SK-N-MC (cell line): ENCODE measurements around the gene PYGB.

Source experiments
- DNase-seq: peaks from one replicate; pipeline ENCODE4 v3.0.0-alpha.2; 2011; ENCODE audit warnings: low read depth, low spot score
- H3K27ac ChIP-seq: fragments of 200-600 bp; sonication (generic); 2 replicates; pipeline ENCODE4 v1.5.1; 2016; ENCODE audit warnings: mixed run types
- H3K36me3 ChIP-seq: fragments of 200-600 bp; sonication (generic); 2 replicates; pipeline ENCODE4 v1.6.1; 2017; ENCODE audit warnings: antibody characterized with exemption, low read length, mixed read lengths; ENCODE audit not compliant: insufficient read depth
- H3K4me3 ChIP-seq: fragments of 200-600 bp; sonication (generic); 2 replicates; pipeline ENCODE4 v1.5.1; 2016
- H3K9ac ChIP-seq: fragments of 200-600 bp; sonication (generic); 2 replicates; pipeline ENCODE4 v1.8.0; 2017; ENCODE audit warnings: mixed run types, mixed read lengths; ENCODE audit not compliant: insufficient read length
- H3K9me3 ChIP-seq: fragments of 200-600 bp; sonication (generic); 2 replicates; pipeline ENCODE4 v1.6.1; 2017; ENCODE audit warnings: low read depth, mild to moderate bottlenecking, antibody characterized with exemption, low read length, moderate library complexity, mixed read lengths
- EZH2 ChIP-seq: fragments of 200-600 bp; sonication (generic); IDR thresholded peaks from one replicate; pipeline ENCODE4 v1.6.1; 2017; ENCODE audit warnings: antibody characterized with exemption
- FOXP2 ChIP-seq: optimal IDR thresholded peaks from 2 replicates; pipeline ENCODE3; 2011; ENCODE audit warnings: mild to moderate bottlenecking, moderate library complexity; ENCODE audit not compliant: insufficient read depth; ENCODE audit errors: extremely low read length, control extremely low read depth
- POLR2AphosphoS5 ChIP-seq: IDR thresholded peaks from 2 replicates; pipeline ENCODE4 v1.6.1; 2012; ENCODE audit warnings: mild to moderate bottlenecking, low read depth, low read length, borderline replicate concordance

The PYGB gene

DNA sequence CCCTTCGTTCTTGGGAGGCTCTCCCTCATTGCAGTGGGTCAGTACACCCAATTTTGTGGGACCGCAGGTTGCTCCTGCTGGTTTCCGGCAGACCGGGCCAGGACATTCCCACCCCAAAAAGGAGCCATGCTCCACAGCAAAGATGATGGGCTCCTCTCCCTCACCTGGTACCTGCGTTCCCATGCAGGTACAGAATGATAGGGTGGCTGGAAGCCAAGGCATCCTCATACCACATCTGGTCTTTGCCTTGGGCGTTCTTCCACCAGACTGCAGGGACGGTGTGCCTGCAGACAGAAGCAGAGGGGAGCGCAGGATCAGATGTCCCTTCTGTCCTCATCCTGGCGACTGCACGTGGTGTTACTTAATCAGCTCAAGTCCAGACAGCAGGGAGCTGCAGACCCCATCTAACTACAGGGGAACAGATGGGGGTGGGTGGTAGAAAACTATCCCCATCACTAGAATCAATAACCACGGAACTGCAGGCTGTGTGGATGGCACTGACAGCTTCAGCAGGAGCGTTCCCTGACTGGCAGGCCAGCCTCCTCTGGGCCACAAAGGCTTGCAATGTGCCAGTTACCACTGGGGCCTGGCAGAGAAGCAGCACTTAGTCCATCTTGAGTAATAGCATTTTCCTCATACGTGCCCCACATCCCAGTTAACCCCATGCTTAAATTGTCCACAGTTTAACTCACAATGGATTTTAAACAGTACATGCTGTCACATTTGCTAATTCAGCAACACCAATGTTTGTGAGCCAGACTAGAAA lies 72.3 kb downstream of the PYGB start:
- Histone ChIP-seq H3K9me3 (no peaks in the 10 kb centered on the region), H3K4me3 (no peak overlapping the region), H3K36me3 (peaks cover 7% of the 10 kb centered on the region; the same call in 1 of the 2 replicates), H3K9ac (no peak overlapping the region), H3K27ac (no peak overlapping the region)
- no peak for TF ChIP-seq FOXP2
- TF ChIP-seq EZH2, result no peak
- TF ChIP-seq POLR2AphosphoS5, result no peak
- DNase-seq, result no peak

GRCh38 chr20:25321262-25321831 lies 73.5 kb downstream of the PYGB start:
- H3K4me3 ChIP-seq, result no peak overlapping the region
- no peaks in the 10 kb centered on the region for H3K9me3 ChIP-seq
- TF ChIP-seq EZH2, result no peak
- TF ChIP-seq FOXP2, result no peak
- no peak for TF ChIP-seq POLR2AphosphoS5
- H3K36me3 ChIP-seq, result peaks cover 7% of the 10 kb centered on the region; the same call in 1 of the 2 replicates
- H3K9ac ChIP-seq, result no peak overlapping the region
- DNase-seq, result no peak
- H3K27ac ChIP-seq, result no peak overlapping the region

GRCh38 chr20:25321991-25322390 lies 74.1 kb downstream of the PYGB start:
- no peaks in the 10 kb centered on the region for H3K9me3 ChIP-seq
- peaks cover 7% of the 10 kb centered on the region; the same call in 1 of the 2 replicates for H3K36me3 ChIP-seq
- H3K9ac ChIP-seq, result no peak overlapping the region
- H3K4me3 ChIP-seq, result no peak overlapping the region
- TF ChIP-seq FOXP2 (no peak), POLR2AphosphoS5 (no peak), EZH2 (no peak)
- no peak overlapping the region for H3K27ac ChIP-seq
- no peak for DNase-seq

DNA sequence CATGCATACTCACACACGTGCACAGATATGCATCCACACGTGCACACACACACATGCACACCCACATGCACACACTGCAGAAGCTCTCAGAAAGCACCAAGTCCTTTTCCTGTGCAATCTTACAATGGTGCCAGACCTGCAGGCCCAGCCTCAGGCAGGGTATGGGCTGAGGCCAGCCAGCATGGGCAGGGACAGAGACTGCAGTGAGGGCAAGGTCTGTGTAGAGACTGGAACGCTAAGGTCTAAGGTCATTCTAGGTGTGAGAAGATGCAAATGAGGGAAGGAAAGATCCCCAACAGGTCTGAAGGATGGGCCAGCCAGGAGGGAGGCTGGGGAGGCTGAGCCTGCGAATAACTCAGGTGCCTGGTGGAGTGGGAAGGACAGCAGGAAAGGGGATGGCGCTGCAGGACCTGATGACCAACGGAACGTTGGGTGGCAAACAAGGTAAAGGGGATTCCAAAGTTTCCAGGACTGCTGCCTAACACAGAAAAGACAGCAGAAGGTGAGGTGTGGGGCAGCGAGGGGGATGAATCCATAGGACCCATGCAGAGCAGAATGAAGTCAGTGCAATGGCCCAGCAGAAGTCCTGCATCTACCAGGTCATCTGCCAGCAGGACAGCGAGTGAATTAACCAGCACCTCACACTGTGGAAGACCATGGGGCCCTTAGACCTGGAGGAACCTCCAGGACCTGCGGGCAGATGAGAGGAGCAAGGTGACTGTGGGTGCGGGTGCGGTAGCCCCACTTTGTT lies 75.8 kb downstream of the PYGB start:
- H3K4me3 ChIP-seq, result no peak overlapping the region
- TF ChIP-seq POLR2AphosphoS5 (no peak), FOXP2 (no peak), EZH2 (no peak)
- no peak overlapping the region for H3K27ac ChIP-seq
- no peaks in the 10 kb centered on the region for H3K9me3 ChIP-seq
- DNase-seq, result no peak
- H3K36me3 ChIP-seq, result peaks cover 7% of the 10 kb centered on the region; the same call in 1 of the 2 replicates
- H3K9ac ChIP-seq, result no peak overlapping the region

DNA sequence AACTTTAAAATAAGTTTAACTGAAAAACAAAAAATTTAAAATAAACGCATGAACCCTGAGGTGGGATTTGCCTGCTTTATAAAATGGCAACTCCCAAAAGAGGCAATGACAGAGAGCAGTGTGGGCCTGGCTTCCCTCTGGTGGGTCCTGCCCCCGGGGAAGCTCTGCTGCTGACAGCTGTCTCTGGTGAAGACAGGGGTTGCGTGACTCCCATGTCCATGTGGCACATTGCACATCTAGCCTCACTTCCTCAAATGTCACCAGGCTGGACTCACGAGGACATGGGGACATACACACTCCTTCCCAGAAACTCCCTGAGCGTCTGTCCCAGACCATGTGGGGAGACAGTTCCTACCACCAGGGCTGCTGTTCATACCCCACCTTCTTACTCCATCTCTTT lies 76.5 kb downstream of the PYGB start:
- Histone ChIP-seq H3K9ac (no peak overlapping the region), H3K36me3 (peaks cover 7% of the 10 kb centered on the region; the same call in 1 of the 2 replicates), H3K9me3 (no peaks in the 10 kb centered on the region), H3K4me3 (no peak overlapping the region), H3K27ac (no peak overlapping the region)
- TF ChIP-seq POLR2AphosphoS5 (no peak), EZH2 (no peak), FOXP2 (no peak)
- no peak for DNase-seq

- no peak for DNase-seq
- no peak overlapping the region for H3K27ac ChIP-seq
- H3K4me3 ChIP-seq, result no peak overlapping the region
- H3K9me3 ChIP-seq, result no peaks in the 10 kb centered on the region
- H3K9ac ChIP-seq, result no peak overlapping the region
- H3K36me3 ChIP-seq, result peaks cover 7% of the 10 kb centered on the region; the same call in 1 of the 2 replicates
- no peak for TF ChIP-seq FOXP2
- TF ChIP-seq POLR2AphosphoS5, result no peak
- TF ChIP-seq EZH2, result no peak
Observed at GRCh38 chr20:25325073-25325472, 77.2 kb downstream of the PYGB start.

- Histone ChIP-seq H3K36me3 (peaks cover 7% of the 10 kb centered on the region; the same call in 1 of the 2 replicates), H3K4me3 (no peak overlapping the region), H3K9me3 (no peaks in the 10 kb centered on the region), H3K27ac (no peak overlapping the region), H3K9ac (no peak overlapping the region)
- no peak for DNase-seq
- TF ChIP-seq FOXP2 (no peak), EZH2 (no peak), POLR2AphosphoS5 (no peak)
Observed at GRCh38 chr20:25325997-25326396, 78.1 kb downstream of the PYGB start.
